ENCODE data around the gene CDR2.
"Not testable (repeated sequence)": the region's sequence is repeated elsewhere in the genome, so short reads cannot be mapped to it uniquely, and the experiment has no call there.

Gene CDR2

GRCh38 chr16:22301423-22301822 lies 73.0 kb downstream of the CDR2 start:
- not testable (repeated sequence) for DNase-seq

GRCh38 chr16:22300427-22301071 lies 73.9 kb downstream of the CDR2 start:
- DNase-seq, result peak in 3 of 5 donors; percentile 28 to 56 (median 40)

- DNase-seq, result no peak
These were observed 75.4 kb downstream of the CDR2 start for GRCh38 chr16:22299036-22299435.

- peak; percentile 41 to 90 (median 60) for DNase-seq
These were observed 76.3 kb downstream of the CDR2 start for GRCh38 chr16:22297871-22298733.

GRCh38 chr16:22297114-22297870 lies 77.1 kb downstream of the CDR2 start, which contains the start of gene POLR3E:
TSS of gene POLR3E (plus strand) at chr16:22297409. CDS start at chr16:22302969, 5,560 bp downstream.
- peak; percentile 99 to 100 (median 100) for DNase-seq

GRCh38 chr16:22296225-22297113 lies 78.0 kb downstream of the CDR2 start:
- DNase-seq, result no peak

Data from T-helper 1 cell (primary cell).